ENCODE measurements around the gene CDCA5. TPM values are rescaled to one million over a fixed set of nuclear protein-coding genes. Genes with fewer than 3 reads are reported as not detected.

CDCA5 gene
- total and polyA plus RNA-seq, 2 experiments from 2014 or later, result 6.4 to 7.9 TPM

GRCh38 chr11:65059523-65059922 lies 24.3 kb downstream of the CDCA5 start:
- TF ChIP-seq EZH2phosphoT487 (IDR thresholded peaks at IDR 0.05; ENCODE audit: low read depth, severe bottlenecking, unreplicated experiment), result no peak
- WGBS (ENCODE audit: low lambda C conversion rate, missing lambda C conversion rate), result 62% methylated on average over 3 of the region's 3 CpGs

GRCh38 chr11:65058419-65059054 lies 25.3 kb downstream of the CDCA5 start, which contains the start of gene NAALADL1:
Gene NAALADL1 (minus strand): TSS chr11:65058553. CDS start chr11:65058521, 32 bp downstream.
- Histone ChIP-seq H4K20me1 (ENCODE audit: insufficient read depth, poor library complexity, severe bottlenecking) (no peaks in the 10 kb centered on the region), H3K4me1 (ENCODE audit: insufficient read depth) (no peaks in the 10 kb centered on the region), H2AFZ (no peak within 1 kb of the TSS), H3K9me2 (replicated peaks; ENCODE audit: insufficient read depth) (no peaks in the 10 kb centered on the region), H3K79me2 (no peaks in the 10 kb centered on the region), H3K27ac (no peak within 1 kb of the TSS), H3K9me3 (ENCODE audit: low read depth) (no peaks in the 10 kb centered on the region), H3K27me3 (no peaks in the 10 kb centered on the region), H3K4me2 (no peak within 1 kb of the TSS), H3K4me3 (no peak within 1 kb of the TSS), H3K36me3 (replicated peaks; ENCODE audit: insufficient read depth, low read depth) (no peaks in the 10 kb centered on the region)
- TF ChIP-seq, protein P1, sequence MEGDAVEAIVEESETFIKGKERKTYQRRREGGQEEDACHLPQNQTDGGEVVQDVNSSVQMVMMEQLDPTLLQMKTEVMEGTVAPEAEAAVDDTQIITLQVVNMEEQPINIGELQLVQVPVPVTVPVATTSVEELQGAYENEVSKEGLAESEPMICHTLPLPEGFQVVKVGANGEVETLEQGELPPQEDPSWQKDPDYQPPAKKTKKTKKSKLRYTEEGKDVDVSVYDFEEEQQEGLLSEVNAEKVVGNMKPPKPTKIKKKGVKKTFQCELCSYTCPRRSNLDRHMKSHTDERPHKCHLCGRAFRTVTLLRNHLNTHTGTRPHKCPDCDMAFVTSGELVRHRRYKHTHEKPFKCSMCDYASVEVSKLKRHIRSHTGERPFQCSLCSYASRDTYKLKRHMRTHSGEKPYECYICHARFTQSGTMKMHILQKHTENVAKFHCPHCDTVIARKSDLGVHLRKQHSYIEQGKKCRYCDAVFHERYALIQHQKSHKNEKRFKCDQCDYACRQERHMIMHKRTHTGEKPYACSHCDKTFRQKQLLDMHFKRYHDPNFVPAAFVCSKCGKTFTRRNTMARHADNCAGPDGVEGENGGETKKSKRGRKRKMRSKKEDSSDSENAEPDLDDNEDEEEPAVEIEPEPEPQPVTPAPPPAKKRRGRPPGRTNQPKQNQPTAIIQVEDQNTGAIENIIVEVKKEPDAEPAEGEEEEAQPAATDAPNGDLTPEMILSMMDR (IDR thresholded peaks at IDR 0.05; ENCODE audit: poor library complexity), result no peak
- TF ChIP-seq EZH2 (IDR thresholded peaks at IDR 0.05; ENCODE audit: borderline replicate concordance), result no peak
- TF ChIP-seq EZH2phosphoT487 (IDR thresholded peaks at IDR 0.05; ENCODE audit: low read depth, severe bottlenecking, unreplicated experiment), result no peak
- no peak for DNase-seq (ENCODE audit: low spot score)
- WGBS (ENCODE audit: low lambda C conversion rate, missing lambda C conversion rate), result 90% methylated on average over 8 of the region's 8 CpGs

More at GRCh38 chr11:65059523-65059922, 24.3 kb downstream of the CDCA5 start:
- Histone ChIP-seq H3K9me2 (replicated peaks; ENCODE audit: insufficient read depth) (no peaks in the 10 kb centered on the region), H3K79me2 (no peaks in the 10 kb centered on the region), H3K36me3 (replicated peaks; ENCODE audit: insufficient read depth, low read depth) (no peaks in the 10 kb centered on the region), H3K27me3 (no peaks in the 10 kb centered on the region), H3K4me2 (no peak overlapping the region), H3K9me3 (ENCODE audit: low read depth) (no peaks in the 10 kb centered on the region), H3K4me1 (ENCODE audit: insufficient read depth) (no peaks in the 10 kb centered on the region), H3K4me3 (no peak overlapping the region), H3K27ac (no peak overlapping the region), H4K20me1 (ENCODE audit: insufficient read depth, poor library complexity, severe bottlenecking) (no peaks in the 10 kb centered on the region), H2AFZ (no peak overlapping the region)
- no peak for DNase-seq (ENCODE audit: low spot score)

- Histone ChIP-seq H2AFZ (no peak overlapping the region), H3K79me2 (no peaks in the 10 kb centered on the region), H3K27me3 (no peaks in the 10 kb centered on the region), H3K4me3 (no peak overlapping the region), H3K9me3 (ENCODE audit: low read depth) (no peaks in the 10 kb centered on the region), H3K36me3 (replicated peaks; ENCODE audit: insufficient read depth, low read depth) (no peaks in the 10 kb centered on the region), H3K9me2 (replicated peaks; ENCODE audit: insufficient read depth) (no peaks in the 10 kb centered on the region), H3K4me2 (no peak overlapping the region), H3K27ac (no peak overlapping the region), H4K20me1 (ENCODE audit: insufficient read depth, poor library complexity, severe bottlenecking) (no peaks in the 10 kb centered on the region), H3K4me1 (ENCODE audit: insufficient read depth) (no peaks in the 10 kb centered on the region)
- no peak for DNase-seq (ENCODE audit: low spot score)
- TF ChIP-seq EZH2phosphoT487 (IDR thresholded peaks at IDR 0.05; ENCODE audit: low read depth, severe bottlenecking, unreplicated experiment) (no peak), EZH2 (IDR thresholded peaks at IDR 0.05; ENCODE audit: borderline replicate concordance) (no peak)
- TF ChIP-seq, protein P1 (IDR thresholded peaks at IDR 0.05; ENCODE audit: poor library complexity), result no peak
- WGBS (ENCODE audit: low lambda C conversion rate, missing lambda C conversion rate), result 77% methylated on average over 12 of the region's 13 CpGs
These were observed 25.8 kb downstream of the CDCA5 start for GRCh38 chr11:65058012-65058411.

GRCh38 chr11:65057526-65057925 lies 26.3 kb downstream of the CDCA5 start:
- no peaks in the 10 kb centered on the region for H3K27me3 ChIP-seq
- no peak overlapping the region for H2AFZ ChIP-seq
- no peak overlapping the region for H3K4me3 ChIP-seq
- no peaks in the 10 kb centered on the region for H3K36me3 ChIP-seq (replicated peaks; ENCODE audit: insufficient read depth, low read depth)
- TF ChIP-seq EZH2 (IDR thresholded peaks at IDR 0.05; ENCODE audit: borderline replicate concordance), result no peak
- TF ChIP-seq, protein P1 (IDR thresholded peaks at IDR 0.05; ENCODE audit: poor library complexity), result no peak
- no peak for TF ChIP-seq EZH2phosphoT487 (IDR thresholded peaks at IDR 0.05; ENCODE audit: low read depth, severe bottlenecking, unreplicated experiment)
- no peaks in the 10 kb centered on the region for H4K20me1 ChIP-seq (ENCODE audit: insufficient read depth, poor library complexity, severe bottlenecking)
- H3K27ac ChIP-seq, result no peak overlapping the region
- no peaks in the 10 kb centered on the region for H3K9me2 ChIP-seq (replicated peaks; ENCODE audit: insufficient read depth)
- no peaks in the 10 kb centered on the region for H3K4me1 ChIP-seq (ENCODE audit: insufficient read depth)
- DNase-seq (ENCODE audit: low spot score), result no peak
- no peak overlapping the region for H3K4me2 ChIP-seq
- 94% methylated on average over 7 of the region's 7 CpGs for WGBS (ENCODE audit: low lambda C conversion rate, missing lambda C conversion rate)
- no peaks in the 10 kb centered on the region for H3K79me2 ChIP-seq
- H3K9me3 ChIP-seq (ENCODE audit: low read depth), result no peaks in the 10 kb centered on the region
